OCI-LY7 (cell line): ENCODE measurements around the gene GRK6.

Source experiments
- EZH2phosphoT487 ChIP-seq: fragments of 200-600 bp; sonication (generic); IDR thresholded peaks from 2 replicates; pipeline ENCODE4 v1.6.1; 2018; ENCODE audit warnings: low read depth, borderline replicate concordance, mild to moderate bottlenecking, mixed run types, antibody characterized with exemption, low read length, moderate library complexity, mixed read lengths
- TF ChIP-seq, protein P1 (sequence below): fragments of 200-600 bp; sonication (generic); conservative IDR thresholded peaks from 2 replicates; pipeline ENCODE4 v1.5.1; 2014; ENCODE audit warnings: mild to moderate bottlenecking, antibody characterized with exemption, low read length, moderate library complexity, mixed read lengths

DNA sequence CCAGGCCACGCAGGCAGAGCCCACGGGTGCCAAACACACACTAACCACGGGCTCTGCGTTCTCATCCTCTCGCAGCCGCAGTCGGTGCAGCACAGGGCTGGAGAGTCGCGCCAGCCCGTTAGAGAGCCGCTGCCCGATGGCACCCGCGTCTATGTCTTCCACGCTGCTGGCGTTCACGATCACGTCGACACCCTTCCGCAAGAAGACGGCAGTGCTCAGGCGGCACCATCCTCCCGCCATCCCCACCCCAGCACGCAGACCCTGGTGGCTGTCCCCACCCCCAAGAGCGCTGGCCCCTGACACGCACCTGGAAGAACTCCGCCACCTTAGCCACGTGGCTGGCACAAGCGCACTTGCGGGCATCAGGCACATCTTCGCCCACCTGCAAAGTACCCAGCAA lies 41.0 kb downstream of the GRK6 start:
- no peak for TF ChIP-seq EZH2phosphoT487
- TF ChIP-seq, protein P1, sequence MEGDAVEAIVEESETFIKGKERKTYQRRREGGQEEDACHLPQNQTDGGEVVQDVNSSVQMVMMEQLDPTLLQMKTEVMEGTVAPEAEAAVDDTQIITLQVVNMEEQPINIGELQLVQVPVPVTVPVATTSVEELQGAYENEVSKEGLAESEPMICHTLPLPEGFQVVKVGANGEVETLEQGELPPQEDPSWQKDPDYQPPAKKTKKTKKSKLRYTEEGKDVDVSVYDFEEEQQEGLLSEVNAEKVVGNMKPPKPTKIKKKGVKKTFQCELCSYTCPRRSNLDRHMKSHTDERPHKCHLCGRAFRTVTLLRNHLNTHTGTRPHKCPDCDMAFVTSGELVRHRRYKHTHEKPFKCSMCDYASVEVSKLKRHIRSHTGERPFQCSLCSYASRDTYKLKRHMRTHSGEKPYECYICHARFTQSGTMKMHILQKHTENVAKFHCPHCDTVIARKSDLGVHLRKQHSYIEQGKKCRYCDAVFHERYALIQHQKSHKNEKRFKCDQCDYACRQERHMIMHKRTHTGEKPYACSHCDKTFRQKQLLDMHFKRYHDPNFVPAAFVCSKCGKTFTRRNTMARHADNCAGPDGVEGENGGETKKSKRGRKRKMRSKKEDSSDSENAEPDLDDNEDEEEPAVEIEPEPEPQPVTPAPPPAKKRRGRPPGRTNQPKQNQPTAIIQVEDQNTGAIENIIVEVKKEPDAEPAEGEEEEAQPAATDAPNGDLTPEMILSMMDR: no peak
